H1 (cell line): ENCODE data around the gene DRAM1. TPM values are rescaled to one million over a fixed set of nuclear protein-coding genes. Genes with fewer than 3 reads are reported as not detected.

ENCODE experiments used
- CHD7 ChIP-seq: fragments of 300-600 bp; sonication (generic); IDR thresholded peaks from 2 replicates; pipeline ENCODE4 v1.7.1; 2012; ENCODE audit warnings: low read length, moderate library complexity, mild to moderate bottlenecking, inconsistent platforms; ENCODE audit not compliant: insufficient replicate concordance
- CTCF ChIP-seq, 3 experiments: IDR thresholded peaks; 1 replicate in 2 of 3; 2 replicates in 1 of 3; pipeline versions ENCODE4 v1.5.1 to v1.6.1; 2011; ENCODE audit warnings: low read length in 3 of 3, mild to moderate bottlenecking in 3 of 3, inconsistent platforms in 2 of 3, low read depth in 1 of 3, moderate library complexity in 1 of 3; ENCODE audit not compliant: insufficient read depth in 1 of 3; ENCODE audit errors: control extremely low read depth in 1 of 3
- POLR2A ChIP-seq, 2 experiments: IDR thresholded peaks; 1 replicate in 1 of 2; 2 replicates in 1 of 2; pipeline ENCODE4 v1.6.1; 2011; ENCODE audit warnings: low read depth in 2 of 2, low read length in 2 of 2, mild to moderate bottlenecking in 2 of 2; ENCODE audit errors: control extremely low read depth in 1 of 2
- POU5F1 ChIP-seq: IDR thresholded peaks from 2 replicates; pipeline ENCODE4 v1.6.1; 2011; ENCODE audit warnings: low read depth, mild to moderate bottlenecking, low read length, moderate library complexity
- TCF12 ChIP-seq: IDR thresholded peaks from 2 replicates; pipeline ENCODE4 v1.6.1; 2011; ENCODE audit warnings: low read depth, mild to moderate bottlenecking, low read length
- polyA plus RNA-seq, 7 experiments: library from polyadenylated mRNA; depleted of rRNA in 3 of 7; stranded (reverse) in 5 of 7; unstranded in 2 of 7; fragments of >200 nt in 5 of 7; fragments of 200-250 nt in 2 of 7; gene quantifications; 1 replicate in 5 of 7; 2 replicates in 1 of 7; 4 replicates in 1 of 7; pipeline versions ENCODE4 v1.2.1 to v1.2.3, GENCODE V29; 2011 to 2013; ENCODE audit warnings: missing spikeins in 2 of 7, mixed read lengths in 2 of 7
- total RNA-seq: library from RNA; stranded (reverse); fragmentation: NEBNext Ultra II Directional; extraction: Animal tissue kit (Norgen Biotek cat#: 25700); gene quantifications from 2 replicates; pipeline ENCODE4 v1.2.1, GENCODE V29; 2021

DRAM1 gene
- total and polyA plus RNA-seq, 2 of the 8 experiments (the other 6 are each of a cell fraction or from before 2014, with no cell fraction given) = 4.6 to 6.2 TPM

DNA sequence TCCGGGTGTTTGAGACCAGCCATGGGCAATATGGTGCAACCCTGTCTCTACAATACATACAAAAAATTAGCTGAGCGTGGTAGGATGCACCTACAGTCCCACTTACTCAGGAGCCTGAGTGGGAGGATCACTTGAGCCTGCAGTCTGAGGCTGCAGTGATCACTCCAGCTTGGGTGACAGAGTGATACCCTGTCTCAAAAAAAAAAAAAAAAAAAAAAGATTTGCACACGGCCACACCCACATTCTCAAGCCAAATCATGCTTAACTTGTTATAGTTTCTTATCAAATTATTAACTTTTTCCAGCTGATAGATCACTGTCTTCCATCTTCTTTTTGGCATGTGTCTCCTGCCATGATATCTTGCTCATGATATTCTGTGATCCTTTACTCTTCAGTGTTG lies 6.8 kb downstream of the DRAM1 start (continued):
- no peak for TF ChIP-seq CHD7
- no peak for TF ChIP-seq POU5F1
- no peak for TF ChIP-seq CTCF (IDR thresholded peaks at IDR 0.05; ENCODE audit: control extremely low read depth in 1 of 3, insufficient read depth in 1 of 3, low read depth in 1 of 3, low read length in 3 of 3)
- TF ChIP-seq TCF12 = no peak
- no peak for TF ChIP-seq POLR2A (IDR thresholded peaks at IDR 0.05; ENCODE audit: control extremely low read depth in 1 of 2, low read depth in 2 of 2, low read length in 2 of 2)
